HG03460 (cell line): ENCODE measurements around the gene MTPN.

Experiments used
- ATAC-seq: cut with Tn5 transposase; IDR thresholded peaks from one replicate; pipeline ENCODE4 v1.9.1; 2021; ENCODE audit not compliant: unreplicated experiment

Gene MTPN

DNA sequence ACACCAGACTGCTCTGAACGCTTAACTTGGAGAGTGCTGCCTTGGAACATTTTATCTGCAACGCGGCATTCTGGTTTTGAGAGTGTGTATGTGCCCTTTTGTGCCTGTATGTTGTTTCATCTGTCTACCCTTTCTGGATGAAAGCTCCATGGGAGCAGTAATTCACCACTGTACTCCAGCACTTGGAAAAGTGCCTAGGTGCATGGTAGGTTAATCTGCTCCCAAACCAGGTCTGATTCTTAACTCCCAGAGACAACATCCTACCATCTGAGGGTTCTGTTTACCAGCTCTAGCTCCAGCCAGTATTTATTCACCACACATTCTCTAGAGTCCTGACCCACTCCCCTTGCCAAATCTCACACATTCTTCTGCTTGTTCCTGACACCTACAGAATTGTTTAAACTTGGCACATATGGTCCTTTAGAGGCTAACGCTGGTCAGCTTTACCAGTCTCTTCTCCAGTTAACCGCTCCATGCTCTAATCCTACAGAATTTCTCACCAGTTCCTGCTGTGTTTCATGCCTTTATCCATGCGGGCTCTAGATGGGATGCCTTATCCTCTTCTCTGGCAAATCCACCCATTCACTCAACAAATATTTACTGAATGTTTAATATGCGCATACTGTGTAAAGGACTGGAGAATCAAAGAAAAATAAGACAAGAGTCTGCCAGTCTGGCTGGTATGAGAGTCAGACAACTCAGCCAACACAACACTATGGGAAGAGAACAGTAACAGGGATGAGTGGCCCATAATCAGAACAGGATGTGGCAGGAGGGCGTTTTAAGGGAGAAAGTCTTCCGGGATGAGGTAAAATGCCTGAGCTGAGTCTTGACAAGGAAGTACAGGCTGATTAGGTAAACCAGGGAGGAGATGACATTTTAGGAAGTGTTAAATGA lies 46.3 kb downstream of the MTPN start:
- ATAC-seq: no peak

DNA sequence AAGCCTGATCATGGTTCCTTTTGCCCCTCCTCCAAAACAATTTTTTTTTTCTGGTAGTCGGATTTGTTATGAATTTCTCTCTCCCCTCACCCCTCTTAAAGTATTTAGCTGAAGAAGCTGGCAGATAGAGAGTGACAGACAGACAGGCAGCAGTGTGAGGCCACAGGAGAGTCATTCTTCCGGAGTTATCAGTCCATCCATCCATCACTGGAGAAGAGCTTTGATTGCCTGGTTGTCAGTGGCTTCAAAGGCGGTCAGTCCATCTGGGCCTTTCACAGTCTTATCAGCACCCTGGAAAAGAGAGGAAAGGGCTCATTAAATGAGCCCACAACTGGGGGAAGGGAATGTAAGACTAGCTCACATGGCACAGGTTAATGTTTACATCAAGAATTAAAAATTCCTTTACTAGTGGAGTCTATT lies 47.4 kb downstream of the MTPN start:
- no peak for ATAC-seq

DNA sequence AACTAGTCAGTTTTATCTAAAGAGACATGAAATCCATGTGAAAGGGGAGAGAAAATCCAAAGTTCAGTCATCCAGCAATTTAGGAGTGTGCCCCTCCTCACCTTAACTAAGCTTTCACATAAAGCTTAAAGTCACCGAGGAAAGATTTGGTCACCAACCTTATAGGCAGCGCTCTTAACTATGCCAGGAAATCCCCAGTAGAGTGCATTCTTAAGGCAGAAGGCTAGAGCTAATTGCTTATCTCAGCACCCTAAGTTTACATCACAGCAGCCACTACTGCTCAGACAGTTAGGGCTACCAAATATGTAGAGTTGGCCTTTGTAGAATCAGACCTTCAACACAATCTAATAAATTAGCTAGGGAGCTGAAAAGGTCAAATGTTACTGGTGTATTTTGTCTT lies 47.9 kb downstream of the MTPN start:
- ATAC-seq: no peak

DNA sequence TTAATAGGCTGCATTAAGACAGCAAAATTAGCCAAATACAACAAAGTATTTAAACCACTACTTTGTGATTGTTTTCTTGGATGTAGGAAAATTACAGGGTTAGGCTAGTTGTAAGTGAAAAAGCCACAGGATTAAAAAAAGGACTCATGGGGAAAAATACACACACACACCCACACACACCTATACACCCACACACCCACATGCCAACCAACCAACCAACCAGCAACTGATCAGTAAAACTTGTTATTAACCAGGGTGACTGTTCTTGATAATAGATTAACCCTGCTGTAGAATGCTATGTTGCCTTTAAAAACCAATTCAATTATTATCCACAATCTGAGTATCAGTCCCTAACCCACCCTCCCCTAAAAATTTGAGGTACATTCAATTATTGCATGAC lies 49.0 kb downstream of the MTPN start:
- ATAC-seq: no peak

DNA sequence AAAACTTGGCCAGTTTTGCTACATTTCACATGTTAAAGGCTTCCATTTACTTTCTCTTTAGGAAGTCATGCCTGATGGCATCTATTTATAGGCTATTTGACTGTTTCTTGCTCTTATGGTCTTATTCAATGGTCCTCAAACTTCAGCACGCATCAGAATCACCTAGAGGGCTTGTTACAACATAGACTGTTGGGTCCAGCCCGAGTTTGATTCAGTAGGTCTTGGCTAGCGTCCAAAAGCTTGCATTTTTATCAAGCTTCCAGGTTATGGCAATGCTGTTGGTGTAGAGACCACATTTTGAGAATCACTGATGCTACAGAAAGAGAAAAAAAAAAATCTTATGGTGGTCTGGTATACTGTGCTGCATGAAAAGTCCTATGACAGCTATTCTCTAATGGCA lies 51.9 kb downstream of the MTPN start:
- ATAC-seq: no peak

DNA sequence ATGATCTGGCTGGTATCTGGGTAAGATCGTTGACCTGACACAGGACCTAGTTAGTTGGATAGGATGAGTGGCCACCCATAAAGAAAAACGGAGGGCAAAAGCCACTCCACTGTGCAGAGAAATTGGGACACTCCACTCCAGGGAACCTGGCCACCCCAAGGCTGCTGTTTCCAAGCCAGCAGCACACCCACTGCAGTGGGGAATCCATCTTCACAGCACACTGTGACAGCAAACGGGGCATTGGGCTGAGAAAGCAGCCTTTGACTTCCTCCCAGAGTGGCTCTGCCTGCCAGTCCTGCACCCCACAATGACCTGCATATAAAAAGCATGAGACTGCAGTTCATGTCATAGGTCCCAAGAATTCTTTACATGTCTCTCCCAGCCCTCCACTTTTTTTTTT lies 52.9 kb downstream of the MTPN start:
- ATAC-seq: no peak

DNA sequence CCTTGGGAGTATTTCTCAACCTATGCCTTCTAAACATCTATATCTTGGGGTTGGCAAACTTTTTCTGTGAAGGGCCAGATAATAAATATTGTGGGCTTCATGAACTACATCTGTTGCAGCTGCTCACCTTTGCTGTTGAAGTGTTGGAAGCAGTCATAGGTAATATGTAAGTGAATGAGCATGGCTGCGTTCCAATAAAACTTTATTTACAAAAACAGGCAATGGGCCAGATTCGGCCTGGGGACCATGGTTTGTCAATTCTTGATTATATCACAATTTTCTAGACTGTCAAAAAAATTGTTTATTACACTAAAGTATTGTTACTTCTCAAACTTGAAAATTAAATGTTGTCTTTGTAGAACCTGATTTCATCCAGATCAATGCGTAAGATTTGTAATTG lies 54.9 kb downstream of the MTPN start:
- no peak for ATAC-seq

DNA sequence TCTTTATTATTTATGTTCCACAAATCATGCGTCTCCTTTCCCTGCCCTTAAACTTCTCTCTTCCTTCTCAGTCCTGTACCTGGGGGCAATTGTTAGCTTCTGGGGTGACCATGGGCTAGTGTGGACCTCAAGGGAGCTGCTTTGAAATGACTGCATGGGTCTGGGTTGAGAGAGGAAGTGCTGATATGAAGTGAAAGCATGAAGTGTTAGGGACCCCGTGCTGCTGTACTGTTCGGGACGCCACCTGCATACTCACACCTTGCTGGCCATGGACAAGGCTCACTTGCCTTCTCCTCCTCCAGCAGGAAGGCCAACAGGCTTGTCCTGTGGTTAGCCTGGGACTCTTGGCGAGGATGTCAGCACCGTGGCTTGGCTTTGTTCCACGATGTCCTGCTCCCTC lies 56.7 kb downstream of the MTPN start:
- ATAC-seq: no peak

DNA sequence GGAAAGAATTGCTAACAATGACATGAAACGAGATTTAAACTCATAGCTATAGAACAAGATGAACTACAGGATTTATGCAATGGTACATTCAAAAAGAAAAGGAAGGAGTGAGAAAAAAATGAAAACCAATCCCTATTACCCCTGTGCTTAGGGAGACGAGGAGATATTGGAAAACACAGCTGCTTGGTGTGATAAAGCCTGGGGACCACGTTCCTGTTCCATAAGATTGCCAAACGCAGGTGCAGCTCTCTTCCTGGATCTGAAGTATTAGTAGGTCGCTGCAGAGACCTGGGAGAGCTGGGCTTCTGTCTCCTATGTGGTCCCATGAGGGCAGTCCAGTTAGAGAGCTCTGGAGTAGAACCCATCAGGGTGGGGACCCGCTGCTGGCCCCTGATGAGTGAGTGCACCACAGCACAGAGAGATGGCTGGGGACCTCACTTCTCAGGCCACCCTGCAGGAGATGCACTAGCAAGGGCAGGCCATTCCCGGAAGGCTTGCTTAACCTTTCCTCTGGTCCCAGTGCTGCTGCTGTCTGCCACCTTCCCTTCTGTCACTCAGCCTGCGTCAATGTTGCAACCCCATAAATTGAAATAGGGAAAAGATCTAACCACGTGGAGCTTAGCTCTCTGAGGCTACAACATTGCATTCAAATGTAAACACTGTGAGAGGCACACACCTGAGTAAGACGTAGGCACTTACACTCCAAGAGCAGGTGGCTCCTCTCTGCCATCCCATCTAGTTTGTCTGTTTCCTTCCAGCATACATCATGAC lies 57.9 kb downstream of the MTPN start:
- no peak for ATAC-seq

DNA sequence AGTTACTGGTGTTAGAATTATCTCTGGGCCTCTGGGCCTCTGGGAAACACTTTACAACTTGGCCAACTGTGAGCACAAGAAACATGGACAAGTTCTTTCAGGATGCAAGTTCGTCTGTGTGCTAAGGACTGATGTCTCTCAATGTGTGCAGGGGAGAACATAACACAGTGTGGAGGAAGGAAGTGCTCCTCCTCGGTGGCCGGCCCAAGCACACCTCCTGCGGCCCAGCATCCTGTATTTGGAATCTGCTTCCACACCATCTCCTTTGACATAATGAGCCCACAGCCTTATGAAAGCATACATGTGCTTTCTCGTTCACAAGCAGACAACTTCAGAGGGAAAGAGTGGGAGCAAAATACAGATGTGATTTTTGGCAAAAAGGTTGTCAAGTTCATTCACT lies 59.0 kb downstream of the MTPN start:
- no peak for ATAC-seq

DNA sequence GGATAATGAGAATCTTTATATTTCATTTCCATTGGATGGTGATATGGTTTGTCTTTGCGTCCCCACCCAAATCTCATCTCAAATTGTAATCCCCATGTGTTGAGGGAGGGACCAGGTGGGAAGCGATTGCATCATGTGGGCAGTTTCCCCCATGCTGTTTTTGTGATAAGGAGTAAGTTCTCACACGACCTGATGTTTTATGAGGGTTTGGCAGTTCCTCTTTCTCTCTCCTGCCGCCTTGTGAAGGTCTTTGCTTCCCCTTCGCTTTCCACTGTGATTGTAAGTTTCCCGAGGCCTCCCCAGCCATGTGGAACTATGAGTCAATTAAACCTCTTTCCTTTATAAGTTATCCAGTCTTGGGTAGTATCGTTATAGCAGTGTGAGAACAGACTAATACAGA lies 59.4 kb downstream of the MTPN start:
- no peak for ATAC-seq

DNA sequence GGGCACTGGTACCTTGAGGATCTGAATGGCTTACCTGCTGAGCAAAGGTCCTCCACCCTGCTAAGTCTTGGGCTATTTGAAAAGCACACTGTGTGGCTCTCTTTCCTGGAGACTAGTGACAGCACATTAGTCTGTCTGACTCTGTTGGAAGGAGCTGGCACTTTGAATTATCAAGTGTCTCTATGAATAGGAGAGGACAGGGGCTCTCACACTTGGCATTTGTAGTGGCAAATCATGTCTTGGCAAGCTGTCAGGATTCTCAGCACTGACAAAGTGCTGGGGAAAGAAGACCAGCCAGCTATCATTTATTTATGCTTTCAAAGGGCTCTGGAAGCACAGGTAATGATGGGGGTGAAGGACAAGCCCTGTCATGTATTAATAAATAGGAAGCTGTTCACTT lies 62.8 kb downstream of the MTPN start:
- ATAC-seq: no peak

DNA sequence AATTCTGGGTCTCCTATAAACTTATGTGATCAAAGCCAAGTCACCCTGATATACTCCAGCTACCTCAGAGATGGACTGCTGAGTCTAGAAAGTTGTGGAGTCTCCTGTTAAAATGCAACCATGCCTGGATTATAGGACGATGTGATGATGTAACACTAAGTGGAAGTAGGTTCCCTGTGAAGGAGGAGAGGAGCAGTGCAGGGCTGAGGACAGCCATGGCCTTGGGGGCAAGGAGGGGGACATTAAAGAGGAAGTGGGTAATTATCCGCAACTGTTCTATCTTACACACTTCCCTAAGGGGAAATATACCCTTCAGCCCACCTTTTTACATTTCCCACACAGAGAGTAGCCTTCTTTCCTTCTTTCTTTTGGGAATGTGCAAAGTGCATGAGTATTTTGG lies 63.8 kb downstream of the MTPN start:
- no peak for ATAC-seq

DNA sequence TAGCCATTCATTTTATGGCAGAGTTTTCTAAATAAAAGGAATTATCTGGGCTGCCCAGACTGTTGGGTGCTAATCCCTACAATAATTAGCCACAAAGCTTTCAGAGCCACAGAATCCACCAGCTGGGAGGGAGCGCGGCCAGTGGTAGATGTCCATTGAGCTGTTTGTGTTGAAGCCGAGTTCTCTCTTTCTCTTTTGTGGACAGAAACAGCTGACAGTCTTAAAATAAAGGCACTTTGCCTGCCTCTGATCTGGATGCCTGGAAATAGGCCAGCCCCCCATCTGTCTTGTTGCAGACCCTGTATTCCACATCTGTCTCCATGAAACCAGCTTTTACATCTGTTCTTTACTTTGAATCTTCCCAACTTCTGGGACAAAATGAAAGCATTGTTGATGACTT lies 66.1 kb downstream of the MTPN start:
- ATAC-seq: no peak

DNA sequence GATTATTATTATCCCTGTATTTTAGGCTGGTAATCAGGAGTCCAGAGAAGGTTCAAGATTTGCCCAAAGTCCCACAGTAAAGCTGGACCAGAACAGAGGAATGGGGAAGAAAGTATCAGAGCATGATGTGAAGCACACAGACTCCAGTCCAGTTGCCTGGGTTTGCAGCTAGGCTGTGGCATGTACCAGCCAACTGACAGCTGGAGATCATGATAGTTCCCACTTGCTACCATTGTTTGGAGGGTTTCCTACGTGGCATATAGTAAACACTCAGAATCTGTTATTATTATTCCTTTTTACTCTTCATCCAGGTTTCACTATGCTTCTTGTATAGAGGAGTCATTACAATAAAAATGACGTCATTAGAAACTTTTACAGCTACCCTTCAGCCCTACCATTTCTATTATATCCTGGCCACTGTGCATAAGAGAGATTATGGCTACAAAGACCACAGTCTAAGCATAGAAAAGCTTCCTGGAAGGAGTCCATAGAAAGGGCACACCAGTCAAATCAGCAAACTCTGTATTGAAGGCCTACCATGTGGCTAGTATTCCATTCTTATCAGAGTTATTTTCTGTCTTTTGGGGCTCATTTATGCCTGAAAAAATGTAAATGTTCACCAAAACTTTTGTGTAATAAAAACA lies 66.6 kb downstream of the MTPN start:
- ATAC-seq: no peak

DNA sequence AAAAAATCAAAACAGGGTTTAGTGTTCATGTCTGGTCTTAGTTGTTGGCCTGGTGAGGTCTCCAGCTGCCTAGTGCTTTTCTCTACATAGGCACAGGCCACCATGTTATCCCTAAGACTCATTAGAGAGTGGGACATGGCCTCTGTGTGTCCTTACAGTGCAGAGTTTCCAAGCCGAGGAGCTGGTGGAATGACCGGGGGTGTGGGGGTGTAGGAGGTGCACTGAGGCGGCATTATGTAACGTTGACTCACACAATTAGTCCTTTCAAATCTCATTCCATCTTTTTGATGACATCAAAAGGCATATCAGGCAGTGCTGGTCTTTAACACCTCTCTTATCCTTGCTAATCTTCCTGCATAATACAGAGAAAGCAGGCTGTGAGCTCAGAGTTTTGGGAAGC lies 71.3 kb downstream of the MTPN start:
- ATAC-seq: no peak

DNA sequence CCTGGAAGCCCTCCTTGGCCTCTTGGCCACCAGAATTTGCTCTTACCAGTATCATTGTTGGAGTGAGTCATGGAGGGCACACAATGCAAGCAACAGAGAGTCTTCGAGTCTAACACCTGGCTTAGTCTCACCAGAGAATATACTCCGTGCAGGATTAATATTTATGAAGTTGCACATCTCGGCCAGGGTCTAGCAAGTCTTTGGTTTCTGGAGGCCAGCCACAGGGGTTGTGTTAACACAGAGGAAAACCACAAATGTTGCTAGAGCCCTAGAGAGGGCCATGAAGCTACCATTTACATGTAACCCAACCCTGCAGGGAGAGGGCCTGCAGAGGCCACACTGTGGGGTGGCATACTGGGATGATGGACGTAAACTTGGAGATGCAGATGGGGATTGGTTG lies 71.8 kb downstream of the MTPN start:
- no peak for ATAC-seq

DNA sequence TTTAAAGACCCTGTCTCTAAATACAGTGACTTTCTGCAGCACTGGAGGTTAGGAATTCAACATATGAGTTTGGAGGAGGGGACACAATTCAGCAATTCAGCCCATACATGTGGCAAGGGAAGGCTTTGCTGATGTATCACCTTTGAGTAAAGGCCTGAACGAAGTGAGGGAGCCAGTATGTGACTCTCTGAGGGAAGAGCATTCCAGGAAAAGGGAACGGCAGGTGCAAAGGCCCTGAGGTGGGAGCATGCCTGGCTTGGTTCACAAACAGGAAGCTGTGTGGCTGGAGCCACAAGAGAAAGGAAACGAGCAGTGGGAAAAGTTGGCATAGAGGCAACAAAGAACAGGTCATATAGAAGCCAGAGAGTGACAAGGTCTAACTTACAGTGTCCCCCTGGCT lies 72.9 kb downstream of the MTPN start:
- ATAC-seq: no peak

DNA sequence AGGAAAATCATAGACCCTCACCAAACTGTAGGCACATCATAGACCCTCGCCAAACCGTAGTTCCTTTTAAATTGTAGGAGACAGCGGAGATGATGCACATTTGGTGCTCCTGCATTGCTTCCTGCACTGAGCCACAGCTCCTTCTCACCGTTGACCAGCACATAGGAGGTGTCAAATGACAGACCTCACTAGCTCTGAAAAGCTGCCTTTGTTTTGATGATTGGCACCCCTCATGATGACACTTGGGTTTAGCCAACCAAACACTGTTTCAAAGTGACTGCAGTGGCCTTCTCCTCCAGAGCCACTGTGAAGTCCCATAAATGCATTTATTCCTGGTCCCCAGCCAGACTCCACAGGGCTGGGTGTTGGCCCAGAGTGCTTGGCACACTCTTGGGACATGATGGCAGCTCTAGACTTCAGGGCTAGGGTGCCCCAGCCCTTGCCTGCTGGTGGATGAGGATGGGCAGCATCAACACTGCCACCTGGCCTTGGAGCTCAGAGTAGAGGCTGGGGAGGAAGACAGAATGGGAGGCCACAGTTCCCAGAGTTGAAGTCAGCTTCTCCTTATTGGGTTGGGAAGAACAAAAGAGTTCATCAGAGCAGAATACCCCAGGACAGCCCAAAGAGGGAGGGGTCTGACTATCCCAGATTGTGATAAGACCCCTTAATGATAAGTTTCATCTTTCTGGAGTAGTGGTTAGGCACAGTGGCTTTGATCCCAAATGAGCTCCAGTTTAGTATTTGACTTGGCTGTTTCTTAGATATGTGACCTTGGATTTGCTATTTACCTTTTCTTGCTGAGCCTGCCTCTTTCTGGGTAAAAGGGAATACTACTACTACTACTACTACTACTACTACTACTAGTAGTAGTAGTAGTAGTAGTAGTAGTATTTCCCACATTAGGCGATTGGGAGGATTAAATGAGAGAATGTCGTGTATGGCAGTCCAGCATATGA lies 75.3 kb downstream of the MTPN start:
- no peak for ATAC-seq

DNA sequence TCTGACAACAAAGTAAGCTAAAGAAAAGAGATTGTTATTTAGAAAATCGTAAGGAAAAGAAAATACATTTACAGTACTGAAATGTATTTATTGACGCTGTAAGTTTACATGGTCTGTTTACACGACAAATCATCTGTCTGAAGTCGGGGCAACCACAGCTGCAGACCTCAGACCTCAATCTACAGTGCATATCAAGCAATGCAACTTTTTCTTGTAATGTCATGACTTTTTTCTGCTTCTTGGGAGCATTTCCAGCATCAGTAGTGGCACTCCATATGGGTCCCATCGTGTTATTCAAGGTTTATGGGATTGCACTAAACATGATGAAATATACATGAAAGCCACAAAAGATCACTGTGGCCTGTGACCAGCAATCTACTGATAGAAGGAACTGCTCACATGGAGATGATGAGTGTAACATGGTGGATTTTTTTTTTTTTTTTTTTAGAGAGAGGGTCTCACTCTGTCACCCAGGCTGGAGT lies 77.1 kb downstream of the MTPN start:
- ATAC-seq: no peak
